Measurements from ENCODE around the gene ARL3.

The ARL3 gene

DNA sequence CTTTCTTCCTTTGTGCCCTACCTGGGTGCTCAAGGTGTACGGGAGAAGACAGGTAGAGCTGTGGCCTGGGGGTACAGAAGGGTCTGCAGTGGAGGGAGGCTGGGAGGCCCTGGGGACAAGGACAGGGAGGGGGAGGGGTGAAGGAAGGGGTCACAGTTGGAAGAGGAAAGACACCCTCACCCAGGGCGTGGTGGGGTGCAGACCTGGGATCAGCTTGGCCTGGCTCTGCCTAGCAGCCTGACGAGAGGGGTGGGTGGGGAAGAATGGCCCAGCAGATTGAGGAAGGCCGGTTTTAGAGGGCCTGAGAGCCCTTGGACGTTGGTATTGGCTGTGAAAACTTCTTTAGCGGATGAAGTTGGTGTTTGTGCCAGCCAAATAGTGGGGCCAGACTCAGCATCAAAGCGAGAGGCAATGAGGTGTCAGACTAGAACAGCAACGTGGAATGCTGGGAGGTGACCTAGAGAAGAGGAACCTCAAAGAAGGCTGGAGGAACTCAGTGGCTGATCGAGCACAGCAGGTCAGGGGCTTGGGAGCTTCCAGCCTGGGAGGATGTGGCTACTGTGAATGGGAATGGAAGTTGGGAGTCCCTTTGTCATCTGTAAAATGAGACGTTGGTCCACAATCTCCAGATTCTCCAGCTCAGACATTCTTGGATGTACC is 88.0 kb downstream of the ARL3 start:
- Histone ChIP-seq H3K27me3 (ENCODE audit: insufficient read depth, low read depth, severe bottlenecking) (no peaks in the 10 kb centered on the region), H3K27ac (peak overlapping the region; percentile 91; the same call in 1 of the 2 replicates), H3K36me3 (peaks cover 9% of the 10 kb centered on the region), H3K4me3 (ENCODE audit: low read depth, low read length) (no peak overlapping the region), H3K9me3 (ENCODE audit: severe bottlenecking) (peaks cover 4% of the 10 kb centered on the region)
- no peak for DNase-seq
- TF ChIP-seq, protein P1, sequence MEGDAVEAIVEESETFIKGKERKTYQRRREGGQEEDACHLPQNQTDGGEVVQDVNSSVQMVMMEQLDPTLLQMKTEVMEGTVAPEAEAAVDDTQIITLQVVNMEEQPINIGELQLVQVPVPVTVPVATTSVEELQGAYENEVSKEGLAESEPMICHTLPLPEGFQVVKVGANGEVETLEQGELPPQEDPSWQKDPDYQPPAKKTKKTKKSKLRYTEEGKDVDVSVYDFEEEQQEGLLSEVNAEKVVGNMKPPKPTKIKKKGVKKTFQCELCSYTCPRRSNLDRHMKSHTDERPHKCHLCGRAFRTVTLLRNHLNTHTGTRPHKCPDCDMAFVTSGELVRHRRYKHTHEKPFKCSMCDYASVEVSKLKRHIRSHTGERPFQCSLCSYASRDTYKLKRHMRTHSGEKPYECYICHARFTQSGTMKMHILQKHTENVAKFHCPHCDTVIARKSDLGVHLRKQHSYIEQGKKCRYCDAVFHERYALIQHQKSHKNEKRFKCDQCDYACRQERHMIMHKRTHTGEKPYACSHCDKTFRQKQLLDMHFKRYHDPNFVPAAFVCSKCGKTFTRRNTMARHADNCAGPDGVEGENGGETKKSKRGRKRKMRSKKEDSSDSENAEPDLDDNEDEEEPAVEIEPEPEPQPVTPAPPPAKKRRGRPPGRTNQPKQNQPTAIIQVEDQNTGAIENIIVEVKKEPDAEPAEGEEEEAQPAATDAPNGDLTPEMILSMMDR (IDR thresholded peaks at IDR 0.05; ENCODE audit: low read depth, low read length), result no peak

DNA sequence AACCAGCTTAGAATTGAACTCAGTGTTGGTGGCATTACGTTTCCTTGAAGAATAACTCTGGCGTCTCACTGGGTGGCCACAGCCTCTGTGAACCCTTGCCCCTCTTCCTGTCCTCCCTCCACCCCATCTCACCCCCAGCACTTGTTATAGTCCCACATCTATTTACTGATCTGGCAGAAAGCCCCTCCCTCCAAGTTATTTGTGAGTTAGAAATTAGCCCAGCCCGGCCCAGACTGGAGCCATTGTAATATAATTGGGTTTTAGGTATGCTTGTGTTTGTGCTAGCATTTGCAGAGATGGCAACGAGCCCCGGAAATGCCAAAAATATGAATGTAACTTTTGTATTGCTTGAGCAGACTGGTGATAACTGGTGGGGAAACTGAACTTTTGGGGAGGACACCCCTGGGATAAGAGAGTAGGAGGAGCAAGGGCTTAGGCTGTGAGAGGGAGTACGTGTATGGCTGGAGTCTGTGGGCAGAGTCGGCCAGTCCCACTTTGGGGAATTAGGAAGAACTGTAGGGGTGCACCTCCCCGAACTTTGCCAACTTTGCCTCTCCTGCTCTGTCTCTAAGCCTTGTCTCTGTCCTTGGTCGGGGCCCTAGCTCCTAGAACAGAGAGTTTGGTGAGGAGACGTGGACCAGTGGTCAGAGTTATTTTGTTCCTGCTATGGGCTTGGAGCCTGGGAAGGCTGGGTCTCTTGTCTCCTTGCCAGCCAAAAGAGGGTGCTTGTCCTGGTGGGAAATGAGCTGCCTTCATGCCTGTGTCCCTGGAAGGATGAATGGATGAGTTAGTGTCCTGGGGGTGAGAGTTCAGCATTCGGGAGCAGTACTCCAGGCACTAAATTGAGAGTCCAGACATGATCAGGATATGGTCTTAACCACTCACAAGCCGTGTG is 89.2 kb downstream of the ARL3 start:
- Histone ChIP-seq H3K36me3 (no peaks in the 10 kb centered on the region; the same call in none of the 2 replicates), H3K27ac (no peak overlapping the region), H3K9me3 (ENCODE audit: severe bottlenecking) (peaks cover 4% of the 10 kb centered on the region), H3K27me3 (ENCODE audit: insufficient read depth, low read depth, severe bottlenecking) (no peaks in the 10 kb centered on the region), H3K4me3 (ENCODE audit: low read depth, low read length) (no peak overlapping the region)
- no peak for DNase-seq
- TF ChIP-seq, protein P1 (IDR thresholded peaks at IDR 0.05; ENCODE audit: low read depth, low read length), result no peak

DNA sequence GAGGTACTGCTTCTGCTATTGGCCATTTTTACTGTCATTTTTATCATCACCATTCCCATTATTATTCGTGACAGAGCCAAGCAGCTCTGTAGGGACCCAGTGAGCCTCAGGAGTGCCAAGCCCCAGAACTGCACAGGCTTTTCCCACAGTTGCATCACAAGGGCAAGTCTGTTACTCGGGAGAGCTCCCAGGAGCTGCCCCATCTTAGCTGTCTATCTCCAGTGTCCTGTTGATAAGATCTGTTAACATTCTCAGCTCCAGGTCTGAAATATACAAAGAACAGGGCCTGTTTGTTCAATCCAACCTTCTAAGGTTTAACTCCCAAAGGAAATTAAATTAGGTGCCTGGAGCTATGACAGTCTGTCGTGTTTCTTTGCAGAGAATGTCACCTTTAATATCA is 90.1 kb downstream of the ARL3 start:
- no peak overlapping the region for H3K27ac ChIP-seq
- H3K4me3 ChIP-seq (ENCODE audit: low read depth, low read length), result no peak overlapping the region
- TF ChIP-seq, protein P1 (IDR thresholded peaks at IDR 0.05; ENCODE audit: low read depth, low read length), result no peak
- no peak for DNase-seq
- peaks cover 4% of the 10 kb centered on the region for H3K9me3 ChIP-seq (ENCODE audit: severe bottlenecking)
- H3K36me3 ChIP-seq, result peaks cover 3% of the 10 kb centered on the region; the same call in 1 of the 2 replicates
- H3K27me3 ChIP-seq (ENCODE audit: insufficient read depth, low read depth, severe bottlenecking), result no peaks in the 10 kb centered on the region

Measured in WERI-Rb-1 (cell line).